Measurements from ENCODE around the gene SS18.

GRCh38 chr18:26034850-26035497 lies 55.4 kb downstream of the SS18 start:
- no peak for TF ChIP-seq CTCF (IDR thresholded peaks at IDR 0.05; ENCODE audit: poor library complexity)
- TF ChIP-seq EZH2phosphoT487 (IDR thresholded peaks at IDR 0.05; ENCODE audit: low read depth, severe bottlenecking, unreplicated experiment): no peak

Data from hepatocyte (in vitro differentiated cells).